ENCODE measurements around the gene SGCD. TPM values are rescaled to one million over a fixed set of nuclear protein-coding genes. Genes with fewer than 3 reads are reported as not detected.
A peak's percentile ranks its signal among the peaks of the same experiment; 100 is the strongest.

SGCD gene
- polyA plus RNA-seq, 1 experiment, result 25.2 TPM

DNA sequence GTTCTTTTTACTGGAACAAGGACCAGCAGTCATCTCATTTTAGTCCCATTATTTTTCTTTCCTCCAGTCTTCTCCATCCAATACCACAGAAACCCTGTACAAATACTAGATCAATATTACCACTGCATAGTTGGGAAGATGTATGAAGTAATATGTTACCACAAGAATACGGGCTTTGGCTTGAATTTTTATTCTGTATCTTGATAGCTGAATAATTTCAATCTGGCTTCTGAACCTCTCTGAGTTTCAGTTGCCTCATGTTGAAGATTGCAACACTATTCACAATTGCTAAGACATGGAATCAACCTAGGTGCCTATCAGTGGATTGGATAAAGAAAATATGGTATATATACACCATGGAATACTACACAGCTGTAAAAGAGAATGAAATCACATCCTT is 82.9 kb downstream of the SGCD start:
- no peak for DNase-seq (ENCODE audit: low read depth, low spot score)
- Histone ChIP-seq H3K27me3 (ENCODE audit: control insufficient read depth, insufficient read depth, low read length) (no peaks in the 10 kb centered on the region), H3K9me3 (ENCODE audit: control insufficient read depth, insufficient read depth, low read length) (no peaks in the 10 kb centered on the region), H3K4me3 (ENCODE audit: low read depth, low read length) (no peak overlapping the region), H3K27ac (ENCODE audit: low read depth, low read length) (no peak overlapping the region)
- ChIA-PET POLR2A (no interaction called here), CTCF (no interaction called here)
- TF ChIP-seq, protein P1, sequence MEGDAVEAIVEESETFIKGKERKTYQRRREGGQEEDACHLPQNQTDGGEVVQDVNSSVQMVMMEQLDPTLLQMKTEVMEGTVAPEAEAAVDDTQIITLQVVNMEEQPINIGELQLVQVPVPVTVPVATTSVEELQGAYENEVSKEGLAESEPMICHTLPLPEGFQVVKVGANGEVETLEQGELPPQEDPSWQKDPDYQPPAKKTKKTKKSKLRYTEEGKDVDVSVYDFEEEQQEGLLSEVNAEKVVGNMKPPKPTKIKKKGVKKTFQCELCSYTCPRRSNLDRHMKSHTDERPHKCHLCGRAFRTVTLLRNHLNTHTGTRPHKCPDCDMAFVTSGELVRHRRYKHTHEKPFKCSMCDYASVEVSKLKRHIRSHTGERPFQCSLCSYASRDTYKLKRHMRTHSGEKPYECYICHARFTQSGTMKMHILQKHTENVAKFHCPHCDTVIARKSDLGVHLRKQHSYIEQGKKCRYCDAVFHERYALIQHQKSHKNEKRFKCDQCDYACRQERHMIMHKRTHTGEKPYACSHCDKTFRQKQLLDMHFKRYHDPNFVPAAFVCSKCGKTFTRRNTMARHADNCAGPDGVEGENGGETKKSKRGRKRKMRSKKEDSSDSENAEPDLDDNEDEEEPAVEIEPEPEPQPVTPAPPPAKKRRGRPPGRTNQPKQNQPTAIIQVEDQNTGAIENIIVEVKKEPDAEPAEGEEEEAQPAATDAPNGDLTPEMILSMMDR (IDR thresholded peaks at IDR 0.05; ENCODE audit: low read depth, low read length), result no peak

DNA sequence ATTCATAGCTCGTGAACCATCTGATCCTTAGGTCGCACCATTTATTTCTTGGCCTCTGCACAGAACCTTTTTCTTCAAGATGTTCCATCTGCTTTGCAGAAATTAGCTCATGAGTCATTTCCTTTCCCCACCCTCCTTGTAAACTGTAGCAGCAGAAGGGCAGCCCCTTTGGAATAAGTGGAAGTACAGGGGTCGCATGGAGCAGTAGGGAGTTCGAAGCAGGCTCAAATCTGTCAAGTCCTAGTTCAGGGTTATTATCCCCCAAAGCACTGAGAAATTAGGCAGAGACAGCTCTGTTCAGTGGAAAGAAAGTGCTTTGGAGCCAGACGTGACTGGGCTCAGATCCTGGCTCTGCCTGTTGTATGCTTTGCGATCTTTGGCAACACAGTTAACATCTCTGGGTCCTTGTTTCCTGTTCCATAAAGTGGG is 84.2 kb downstream of the SGCD start:
- H3K27ac ChIP-seq (ENCODE audit: low read depth, low read length), result no peak overlapping the region
- no peaks in the 10 kb centered on the region for H3K9me3 ChIP-seq (ENCODE audit: control insufficient read depth, insufficient read depth, low read length)
- no peak overlapping the region for H3K4me3 ChIP-seq (ENCODE audit: low read depth, low read length)
- POLR2A ChIA-PET, result no interaction called here
- DNase-seq (ENCODE audit: low read depth, low spot score), result peak; percentile 21
- TF ChIP-seq, protein P1 (IDR thresholded peaks at IDR 0.05; ENCODE audit: low read depth, low read length), result no peak
- H3K27me3 ChIP-seq (ENCODE audit: control insufficient read depth, insufficient read depth, low read length), result no peaks in the 10 kb centered on the region
- CTCF ChIA-PET, result interaction anchor here (1.1 kb wide), 1 partner anchor 38 kb away, joined by 3 read pairs; no protein-coding TSS in a partner anchor

DNA sequence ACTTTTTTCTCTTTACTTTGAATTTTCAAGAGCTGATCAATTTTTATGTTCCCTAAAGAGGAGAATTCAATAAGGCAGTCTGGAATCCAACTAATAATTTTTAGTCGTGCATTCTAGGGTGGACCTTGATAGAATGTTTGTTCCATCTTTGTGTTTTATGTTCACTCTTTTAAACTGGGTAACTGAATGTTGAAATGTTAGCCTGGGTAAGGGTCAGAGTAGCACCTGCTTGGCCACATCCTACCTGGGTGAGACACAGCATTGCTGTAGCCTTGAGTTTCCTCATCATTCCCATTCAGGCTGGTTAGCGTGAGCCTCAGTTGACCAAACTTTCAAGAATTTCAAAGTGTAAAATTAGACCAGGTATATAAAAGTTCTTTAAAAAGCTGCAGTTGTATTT is 85.0 kb downstream of the SGCD start:
- DNase-seq (ENCODE audit: low read depth, low spot score), result no peak
- Histone ChIP-seq H3K27me3 (ENCODE audit: control insufficient read depth, insufficient read depth, low read length) (no peaks in the 10 kb centered on the region), H3K27ac (ENCODE audit: low read depth, low read length) (no peak overlapping the region), H3K4me3 (ENCODE audit: low read depth, low read length) (no peak overlapping the region), H3K9me3 (ENCODE audit: control insufficient read depth, insufficient read depth, low read length) (no peaks in the 10 kb centered on the region)
- ChIA-PET POLR2A (no interaction called here), CTCF (interaction anchor here (1.1 kb wide), 1 partner anchor 37 kb away, joined by 3 read pairs; no protein-coding TSS in a partner anchor)
- TF ChIP-seq, protein P1 (IDR thresholded peaks at IDR 0.05; ENCODE audit: low read depth, low read length), result no peak

DNA sequence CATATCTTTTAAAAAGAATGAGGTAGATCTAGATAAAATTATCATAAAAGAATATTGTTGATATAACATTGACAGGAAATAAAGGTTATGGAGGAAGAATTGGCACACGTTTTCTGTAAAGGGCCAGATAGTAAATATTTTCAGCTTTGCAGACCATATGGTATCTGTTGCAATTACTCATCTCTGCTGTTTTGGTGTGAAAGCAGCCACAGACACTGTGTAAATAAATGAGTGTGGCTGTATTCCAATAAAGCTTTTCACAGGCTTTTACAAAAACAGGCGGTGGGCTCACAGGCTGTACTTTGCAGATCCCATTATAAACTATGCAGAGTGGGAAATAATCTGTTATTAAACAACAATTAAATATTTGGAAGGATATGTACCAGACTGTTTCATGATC is 87.4 kb downstream of the SGCD start:
- no peak for DNase-seq (ENCODE audit: low read depth, low spot score)
- ChIA-PET POLR2A (no interaction called here), CTCF (no interaction called here)
- H3K9me3 ChIP-seq (ENCODE audit: control insufficient read depth, insufficient read depth, low read length), result no peaks in the 10 kb centered on the region
- H3K27ac ChIP-seq (ENCODE audit: low read depth, low read length), result no peak overlapping the region
- H3K27me3 ChIP-seq (ENCODE audit: control insufficient read depth, insufficient read depth, low read length), result no peaks in the 10 kb centered on the region
- no peak overlapping the region for H3K4me3 ChIP-seq (ENCODE audit: low read depth, low read length)
- TF ChIP-seq, protein P1 (IDR thresholded peaks at IDR 0.05; ENCODE audit: low read depth, low read length), result no peak

DNA sequence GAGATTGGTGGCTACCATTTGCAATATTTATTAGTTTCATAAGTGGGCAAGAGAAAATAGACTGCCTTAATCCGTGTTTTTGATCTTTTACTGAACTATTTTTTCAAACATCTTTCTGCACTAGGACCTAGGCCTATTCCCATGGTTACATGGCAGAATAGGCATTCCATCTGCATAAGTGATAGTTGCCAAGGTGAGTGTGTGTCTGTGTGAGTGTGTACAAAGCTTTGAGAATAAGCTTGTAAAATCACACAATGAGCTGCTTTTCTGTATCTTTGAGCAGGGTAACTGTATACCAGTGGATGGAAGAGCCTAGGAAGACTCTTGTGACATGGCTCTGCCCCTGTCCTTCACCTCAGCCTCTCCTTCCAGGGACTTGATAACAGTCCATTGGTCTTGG is 92.7 kb downstream of the SGCD start:
- ChIA-PET POLR2A (no interaction called here), CTCF (interaction anchor here (0.6 kb wide), 1 partner anchor 1431 kb away, joined by 4 read pairs; no protein-coding TSS in a partner anchor)
- TF ChIP-seq, protein P1 (IDR thresholded peaks at IDR 0.05; ENCODE audit: low read depth, low read length), result no peak
- H3K9me3 ChIP-seq (ENCODE audit: control insufficient read depth, insufficient read depth, low read length), result no peaks in the 10 kb centered on the region
- H3K27ac ChIP-seq (ENCODE audit: low read depth, low read length), result no peak overlapping the region
- no peak overlapping the region for H3K4me3 ChIP-seq (ENCODE audit: low read depth, low read length)
- no peaks in the 10 kb centered on the region for H3K27me3 ChIP-seq (ENCODE audit: control insufficient read depth, insufficient read depth, low read length)
- DNase-seq (ENCODE audit: low read depth, low spot score), result no peak
